Gastrocnemius medialis (tissue), 4 donors: Measurements from ENCODE around the gene SMTNL2. TPM values are rescaled to one million over a fixed set of nuclear protein-coding genes. Genes with fewer than 3 reads are reported as not detected.

Experiments used
- ATAC-seq, 2 donors: fragments of 150-250 bp; one replicate each; pipeline ENCODE4 v1.9.1; 2016
- DNase-seq, 2 donors: peaks; one replicate each; pipeline ENCODE4 v3.0.0-alpha.2; 2019
- H3K27ac ChIP-seq, 4 donors: fragments of 200-600 bp; sonication (generic); 1 replicate in 1 of 4; 2 replicates in 3 of 4; pipeline ENCODE4 v1.5.1; 2016 to 2018; ENCODE audit warnings: mild to moderate bottlenecking in 2 of 4, moderate library complexity in 1 of 4
- H3K27me3 ChIP-seq, 3 donors: fragments of 200-600 bp; sonication (generic) in 2 of 3; 1 replicate in 1 of 3; 2 replicates in 2 of 3; pipeline versions ENCODE4 v1.5.1 to v1.6.0; 2016 to 2019; ENCODE audit warnings: mild to moderate bottlenecking in 1 of 3, moderate library complexity in 1 of 3
- H3K36me3 ChIP-seq, 2 donors: fragments of 200-600 bp; sonication (generic) in 1 of 2; one replicate each; pipeline ENCODE4 v1.5.1; 2017 to 2018
- H3K4me1 ChIP-seq, 2 donors: fragments of 200-600 bp; sonication (generic) in 1 of 2; one replicate each; pipeline ENCODE4 v1.5.1; 2016 to 2017; ENCODE audit warnings: mild to moderate bottlenecking in 2 of 2
- H3K4me3 ChIP-seq, 4 donors: fragments of 200-600 bp; sonication (generic) in 3 of 4; 1 replicate in 1 of 4; 2 replicates in 3 of 4; pipeline ENCODE4 v1.5.1; 2016 to 2019; ENCODE audit warnings: mild to moderate bottlenecking in 2 of 4
- H3K9me3 ChIP-seq, 3 donors: fragments of 200-600 bp; sonication (generic) in 2 of 3; 1 replicate in 1 of 3; 2 replicates in 2 of 3; pipeline ENCODE4 v1.5.1; 2016 to 2019
- CTCF ChIP-seq, 5 experiments: fragments of 450-650 bp in 3 of 5; fragments of 200-600 bp in 2 of 5; sonication (generic) in 2 of 5; IDR thresholded peaks in 4 of 5; conservative IDR thresholded peaks in 1 of 5; 1 replicate in 4 of 5; 2 replicates in 1 of 5; pipeline ENCODE4 v1.5.1; 2016 to 2019; ENCODE audit warnings: antibody characterized with exemption in 5 of 5, mild to moderate bottlenecking in 3 of 5, moderate library complexity in 3 of 5
- POLR2A ChIP-seq, 2 donors: fragments of 450-650 bp; IDR thresholded peaks; one replicate each; pipeline ENCODE4 v1.6.1; 2017; ENCODE audit warnings: antibody characterized with exemption in 2 of 2, mild to moderate bottlenecking in 2 of 2, moderate library complexity in 2 of 2
- in situ Hi-C, 4 donors: fragments of 200-750 bp; cut with MboI; loops; one replicate each; pipeline versions ENCODE4 v1.15.0 to v1.8.0; 2017; ENCODE audit warnings: low sequenced_read_pairs in 4 of 4
- intact Hi-C: fragments of 100-400 bp; cut with DNase I; formaldehyde crosslinking; loops from one replicate; pipeline ENCODE4 v1.15.1; 2023; ENCODE audit warnings: low total_unique reads
- total RNA-seq, 4 donors: library from RNA; depleted of rRNA; stranded (reverse); fragments of >200 nt; gene quantifications; one replicate each; pipeline versions ENCODE4 v1.1.0 to v1.2.3, GENCODE V29; 2016

Gene SMTNL2
- total RNA-seq, 4 donors from 2014 or later, result 110 to 588 (median 420) TPM

GRCh38 chr17:4631836-4632580 is 47.7 kb downstream of the SMTNL2 start:
- ATAC-seq (no peak), DNase-seq (no peak)
- in situ Hi-C loops (loop anchor here in 2 of 4 donors (25.0 kb wide), 1 partner anchor 195 kb away; the partner anchor contains the start of gene SPNS3 (in 2 of the 2)), intact Hi-C loops (no loop called here)
- H3K4me1 ChIP-seq, result no peaks in the 10 kb centered on the region
- no peak overlapping the region for H3K4me3 ChIP-seq
- TF ChIP-seq CTCF (IDR thresholded peaks at IDR 0.05 in 4 of 5, conservative IDR thresholded peaks at IDR 0.05 in 1 of 5) (no peak), POLR2A (IDR thresholded peaks at IDR 0.05) (no peak)
- peaks cover 9 to 15% (median 14%) of the 10 kb centered on the region in 3 donors for H3K27me3 ChIP-seq
- H3K27ac ChIP-seq, result no peak overlapping the region
- no peaks in the 10 kb centered on the region for H3K9me3 ChIP-seq
- no peaks in the 10 kb centered on the region for H3K36me3 ChIP-seq

DNA sequence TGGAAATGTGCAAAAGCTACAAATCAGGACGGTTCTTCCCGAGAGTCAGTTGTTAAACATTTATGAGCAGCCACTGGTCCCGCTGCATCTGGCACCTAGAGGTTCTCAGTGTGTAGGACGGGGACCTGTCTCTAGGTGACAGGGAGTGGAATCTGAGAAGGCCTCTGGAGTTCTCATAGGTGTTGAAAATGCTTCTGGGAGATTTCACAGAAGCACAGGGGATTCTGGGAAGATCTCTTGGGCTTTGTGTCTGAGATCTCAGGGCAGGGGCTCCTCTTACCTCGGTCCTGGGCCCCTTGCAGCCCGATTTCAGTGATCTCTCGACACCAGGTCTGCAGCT is 48.2 kb downstream of the SMTNL2 start:
- Histone ChIP-seq H3K4me3 (no peak overlapping the region), H3K27ac (no peak overlapping the region), H3K9me3 (no peaks in the 10 kb centered on the region), H3K4me1 (no peaks in the 10 kb centered on the region), H3K27me3 (peaks cover 15 to 18% (median 15%) of the 10 kb centered on the region in 3 donors), H3K36me3 (no peaks in the 10 kb centered on the region)
- no peak for DNase-seq
- TF ChIP-seq POLR2A (IDR thresholded peaks at IDR 0.05) (no peak), CTCF (IDR thresholded peaks at IDR 0.05 in 4 of 5, conservative IDR thresholded peaks at IDR 0.05 in 1 of 5) (no peak)
- intact Hi-C loops, result no loop called here
- in situ Hi-C loops, result loop anchor here in 2 of 4 donors (25.0 kb wide), 1 partner anchor 195 kb away; the partner anchor contains the start of gene SPNS3 (in 2 of the 2)
- ATAC-seq, result no peak

- Histone ChIP-seq H3K36me3 (no peaks in the 10 kb centered on the region), H3K27ac (no peak overlapping the region), H3K27me3 (peaks cover 18 to 21% (median 19%) of the 10 kb centered on the region in 3 donors), H3K9me3 (no peaks in the 10 kb centered on the region), H3K4me3 (no peak overlapping the region), H3K4me1 (no peaks in the 10 kb centered on the region)
- no peak for TF ChIP-seq CTCF (IDR thresholded peaks at IDR 0.05 in 4 of 5, conservative IDR thresholded peaks at IDR 0.05 in 1 of 5)
- DNase-seq (no peak), ATAC-seq (no peak)
- intact Hi-C loops (no loop called here), in situ Hi-C loops (loop anchor here in 2 of 4 donors (25.0 kb wide), 1 partner anchor 196 kb away; the partner anchor contains the start of gene SPNS3 (in 2 of the 2))
Measured at GRCh38 chr17:4633643-4634042, 49.3 kb downstream of the SMTNL2 start.

DNA sequence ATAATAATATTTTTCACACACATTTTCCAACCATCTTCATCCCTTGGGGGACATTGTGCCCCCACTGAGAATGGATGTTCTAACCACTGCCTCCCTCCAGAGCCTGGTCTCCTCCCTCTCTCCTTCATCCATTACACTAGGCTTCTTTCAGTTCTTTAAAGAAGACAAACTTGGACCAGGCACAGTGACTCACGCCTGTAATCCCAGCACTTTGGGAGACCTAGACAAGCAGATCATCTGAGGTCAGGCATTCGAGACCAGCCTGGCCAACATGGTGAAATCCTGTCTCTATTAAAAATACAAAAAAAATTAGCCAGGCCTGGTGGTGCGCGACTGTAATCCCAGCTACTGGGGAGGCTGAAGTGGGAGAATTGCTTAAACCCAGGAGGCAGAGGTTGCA is 50.6 kb downstream of the SMTNL2 start:
- Histone ChIP-seq H3K4me1 (no peaks in the 10 kb centered on the region), H3K36me3 (no peaks in the 10 kb centered on the region), H3K27me3 (peaks cover 26 to 29% (median 27%) of the 10 kb centered on the region in 3 donors), H3K4me3 (no peak overlapping the region), H3K9me3 (no peaks in the 10 kb centered on the region), H3K27ac (no peak overlapping the region)
- DNase-seq (no peak), ATAC-seq (no peak)
- intact Hi-C loops, result no loop called here
- no peak for TF ChIP-seq POLR2A (IDR thresholded peaks at IDR 0.05)
- no peak for TF ChIP-seq CTCF (IDR thresholded peaks at IDR 0.05 in 4 of 5, conservative IDR thresholded peaks at IDR 0.05 in 1 of 5)
- in situ Hi-C loops, result loop anchor here in 2 of 4 donors (25.0 kb wide), 1 partner anchor 198 kb away; the partner anchor contains the start of gene SPNS3 (in 2 of the 2)
